Measurements from ENCODE around the gene CKS1B. TPM values are rescaled to one million over a fixed set of nuclear protein-coding genes. Genes with fewer than 3 reads are reported as not detected.

CKS1B gene
- total and polyA plus RNA-seq, 9 of the 15 experiments (the other 6 are each of a cell fraction or from before 2014, with no cell fraction given), result 215 to 1,103 (median 460) TPM

DNA sequence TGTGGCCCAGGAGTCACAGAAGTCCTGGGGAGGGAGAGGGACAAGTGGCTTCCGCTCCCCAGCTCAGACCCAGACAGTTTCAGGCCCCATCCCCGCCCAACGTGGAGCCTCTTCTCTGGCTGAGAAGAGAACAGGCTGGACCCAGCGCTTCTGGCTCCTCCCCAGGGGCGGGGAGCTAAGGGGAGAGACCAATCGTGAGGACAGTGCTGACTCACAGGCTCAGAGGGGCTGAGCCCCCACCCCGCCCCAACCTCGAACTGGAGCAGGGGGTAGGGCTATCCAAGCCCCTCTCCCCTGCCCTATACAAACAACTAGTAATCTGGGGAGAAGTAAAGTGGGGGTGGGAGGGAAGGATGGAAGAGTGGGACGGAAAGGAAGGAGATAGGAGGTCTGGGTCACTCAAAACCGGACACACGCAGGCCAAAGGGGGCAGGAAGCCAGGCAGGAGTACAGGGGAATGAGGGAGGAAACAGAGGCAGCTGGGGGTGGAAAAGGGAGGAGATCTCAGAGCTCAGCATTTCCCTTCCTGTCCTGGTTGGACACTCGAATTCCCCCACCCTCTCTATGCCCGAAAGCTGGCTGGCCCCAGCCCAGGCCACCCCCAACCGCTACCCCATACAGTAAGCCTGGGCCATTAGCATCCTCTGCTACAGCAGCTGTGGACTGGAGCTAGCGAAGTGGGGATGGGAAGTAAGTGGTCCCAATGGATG, 3.7 kb upstream of the CKS1B start, which contains the start of gene SHC1 (continued):
- TF ChIP-seq BRD4 (IDR thresholded peaks at IDR 0.05) (no peak), NCOA1 (IDR thresholded peaks at IDR 0.05; ENCODE audit: low read depth) (0 out of 2 replicates have a peak, but pooled peaks have one; percentile 27), KLF16 (IDR thresholded peaks at IDR 0.05) (no peak), SMARCA4 (IDR thresholded peaks at IDR 0.05) (peak; percentile 66; the same call in 1 of the 2 replicates), MTA1 (IDR thresholded peaks at IDR 0.05; ENCODE audit: borderline replicate concordance) (peak; percentile 19; the same call in 1 of the 2 replicates), POLR3G (IDR thresholded peaks at IDR 0.05; ENCODE audit: extremely low read depth, insufficient read length, insufficient replicate concordance) (no peak), GATAD2A (IDR thresholded peaks at IDR 0.05) (peak; percentile 32; the same call in 1 of the 2 replicates), SMARCE1 (IDR thresholded peaks at IDR 0.05) (peak; percentile 54; the same call in 1 of the 2 replicates), MAZ (CRISPR knock-in tag; conservative IDR thresholded peaks at IDR 0.05 in 1 of 2, IDR thresholded peaks at IDR 0.05 in 1 of 2) (peak; percentile 83 to 85), ATF7 (IDR thresholded peaks at IDR 0.05) (peak; percentile 50), NFIC (IDR thresholded peaks at IDR 0.05) (no peak), PML (IDR thresholded peaks at IDR 0.05; ENCODE audit: low read length) (peak; percentile 26; the same call in 1 of the 2 replicates), CTBP1 (IDR thresholded peaks at IDR 0.05; ENCODE audit: borderline replicate concordance) (peak; percentile 32; the same call in 1 of the 2 replicates), CCAR2 (IDR thresholded peaks at IDR 0.05; ENCODE audit: low read depth, low read length) (no peak), KDM5B (IDR thresholded peaks at IDR 0.05; ENCODE audit: insufficient replicate concordance, low read depth, low read length) (peak; percentile 58), NFRKB (IDR thresholded peaks at IDR 0.05; ENCODE audit: low read depth) (peak; percentile 61), POLR2B (IDR thresholded peaks at IDR 0.05; ENCODE audit: low read depth, partially characterized antibody) (peak; percentile 42), POLR2G (IDR thresholded peaks at IDR 0.05; ENCODE audit: low read depth, low read length) (peak; percentile 82), HDGF (IDR thresholded peaks at IDR 0.05) (peak; percentile 86), ILF3 (IDR thresholded peaks at IDR 0.05; ENCODE audit: borderline replicate concordance) (no peak)
- TF ChIP-seq, protein P1, sequence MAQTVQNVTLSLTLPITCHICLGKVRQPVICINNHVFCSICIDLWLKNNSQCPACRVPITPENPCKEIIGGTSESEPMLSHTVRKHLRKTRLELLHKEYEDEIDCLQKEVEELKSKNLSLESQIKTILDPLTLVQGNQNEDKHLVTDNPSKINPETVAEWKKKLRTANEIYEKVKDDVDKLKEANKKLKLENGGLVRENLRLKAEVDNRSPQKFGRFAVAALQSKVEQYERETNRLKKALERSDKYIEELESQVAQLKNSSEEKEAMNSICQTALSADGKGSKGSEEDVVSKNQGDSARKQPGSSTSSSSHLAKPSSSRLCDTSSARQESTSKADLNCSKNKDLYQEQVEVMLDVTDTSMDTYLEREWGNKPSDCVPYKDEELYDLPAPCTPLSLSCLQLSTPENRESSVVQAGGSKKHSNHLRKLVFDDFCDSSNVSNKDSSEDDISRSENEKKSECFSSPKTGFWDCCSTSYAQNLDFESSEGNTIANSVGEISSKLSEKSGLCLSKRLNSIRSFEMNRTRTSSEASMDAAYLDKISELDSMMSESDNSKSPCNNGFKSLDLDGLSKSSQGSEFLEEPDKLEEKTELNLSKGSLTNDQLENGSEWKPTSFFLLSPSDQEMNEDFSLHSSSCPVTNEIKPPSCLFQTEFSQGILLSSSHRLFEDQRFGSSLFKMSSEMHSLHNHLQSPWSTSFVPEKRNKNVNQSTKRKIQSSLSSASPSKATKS (CRISPR knock-in tag; IDR thresholded peaks at IDR 0.05), result no peak
- TF ChIP-seq, protein P2, sequence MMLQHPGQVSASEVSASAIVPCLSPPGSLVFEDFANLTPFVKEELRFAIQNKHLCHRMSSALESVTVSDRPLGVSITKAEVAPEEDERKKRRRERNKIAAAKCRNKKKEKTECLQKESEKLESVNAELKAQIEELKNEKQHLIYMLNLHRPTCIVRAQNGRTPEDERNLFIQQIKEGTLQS (IDR thresholded peaks at IDR 0.05), result peak; percentile 75
- TF ChIP-seq, protein P2 (CRISPR knock-in tag; conservative IDR thresholded peaks at IDR 0.05), result no peak
- TF ChIP-seq, protein P3, sequence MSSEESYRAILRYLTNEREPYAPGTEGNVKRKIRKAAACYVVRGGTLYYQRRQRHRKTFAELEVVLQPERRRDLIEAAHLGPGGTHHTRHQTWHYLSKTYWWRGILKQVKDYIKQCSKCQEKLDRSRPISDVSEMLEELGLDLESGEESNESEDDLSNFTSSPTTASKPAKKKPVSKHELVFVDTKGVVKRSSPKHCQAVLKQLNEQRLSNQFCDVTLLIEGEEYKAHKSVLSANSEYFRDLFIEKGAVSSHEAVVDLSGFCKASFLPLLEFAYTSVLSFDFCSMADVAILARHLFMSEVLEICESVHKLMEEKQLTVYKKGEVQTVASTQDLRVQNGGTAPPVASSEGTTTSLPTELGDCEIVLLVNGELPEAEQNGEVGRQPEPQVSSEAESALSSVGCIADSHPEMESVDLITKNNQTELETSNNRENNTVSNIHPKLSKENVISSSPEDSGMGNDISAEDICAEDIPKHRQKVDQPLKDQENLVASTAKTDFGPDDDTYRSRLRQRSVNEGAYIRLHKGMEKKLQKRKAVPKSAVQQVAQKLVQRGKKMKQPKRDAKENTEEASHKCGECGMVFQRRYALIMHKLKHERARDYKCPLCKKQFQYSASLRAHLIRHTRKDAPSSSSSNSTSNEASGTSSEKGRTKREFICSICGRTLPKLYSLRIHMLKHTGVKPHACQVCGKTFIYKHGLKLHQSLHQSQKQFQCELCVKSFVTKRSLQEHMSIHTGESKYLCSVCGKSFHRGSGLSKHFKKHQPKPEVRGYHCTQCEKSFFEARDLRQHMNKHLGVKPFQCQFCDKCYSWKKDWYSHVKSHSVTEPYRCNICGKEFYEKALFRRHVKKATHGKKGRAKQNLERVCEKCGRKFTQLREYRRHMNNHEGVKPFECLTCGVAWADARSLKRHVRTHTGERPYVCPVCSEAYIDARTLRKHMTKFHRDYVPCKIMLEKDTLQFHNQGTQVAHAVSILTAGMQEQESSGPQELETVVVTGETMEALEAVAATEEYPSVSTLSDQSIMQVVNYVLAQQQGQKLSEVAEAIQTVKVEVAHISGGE (CRISPR knock-in tag; IDR thresholded peaks at IDR 0.05), result peak in 1 of 3 experiments; percentile 62; a peak in 2 of 6 replicates
